Keratinocyte (primary cell): ENCODE results near the gene TMEM205. TPM values are rescaled to one million over a fixed set of nuclear protein-coding genes. Genes with fewer than 3 reads are reported as not detected.
A peak's percentile ranks its signal among the peaks of the same experiment; 100 is the strongest.

Experiments used
- DNase-seq: peaks from one replicate; pipeline ENCODE4 v3.0.0-alpha.2; 2011; ENCODE audit warnings: low read depth, missing footprints, low spot score
- FAIRE-seq: peaks from 2 replicates; lab custom pipeline; 2011; peaks lifted over from hg19 to GRCh38; lab: Jason Lieb, UNC
- H2AFZ ChIP-seq: 2 replicates; pipeline ENCODE4 v1.6.0; 2012; ENCODE audit warnings: low read length, control low read depth, inconsistent platforms; ENCODE audit not compliant: control insufficient read depth
- H3K27ac ChIP-seq: 2 replicates; pipeline ENCODE4 v1.5.1; 2011; ENCODE audit warnings: low read length; ENCODE audit not compliant: control insufficient read depth, insufficient read depth
- H3K27me3 ChIP-seq: 3 replicates; pipeline ENCODE4 v1.6.0; 2011; ENCODE audit warnings: low read length; ENCODE audit not compliant: control insufficient read depth, insufficient read depth; ENCODE audit errors: extremely low read depth
- H3K36me3 ChIP-seq, 2 experiments: 2 replicates in 1 of 2; 3 replicates in 1 of 2; pipeline ENCODE4 v1.5.1; 2011; ENCODE audit warnings: low read length in 2 of 2, mild to moderate bottlenecking in 1 of 2; ENCODE audit not compliant: control insufficient read depth in 2 of 2, insufficient read depth in 2 of 2; ENCODE audit errors: extremely low read depth in 1 of 2
- H3K4me1 ChIP-seq: 3 replicates; pipeline ENCODE4 v1.5.1; 2011; ENCODE audit warnings: low read length; ENCODE audit not compliant: control insufficient read depth, insufficient read depth; ENCODE audit errors: extremely low read depth
- H3K4me2 ChIP-seq: 3 replicates; pipeline ENCODE4 v1.6.0; 2011; ENCODE audit warnings: low read depth, low read length; ENCODE audit not compliant: control insufficient read depth, insufficient read depth; ENCODE audit errors: extremely low read depth
- H3K4me3 ChIP-seq, 3 experiments: fragments of 200-600 bp in 1 of 3; sonication (generic) in 1 of 3; 2 replicates in 2 of 3; 3 replicates in 1 of 3; pipeline ENCODE4 v1.5.1; 2011 to 2016; ENCODE audit warnings: low read length in 3 of 3, mild to moderate bottlenecking in 3 of 3, control low read depth in 2 of 3, inconsistent platforms in 1 of 3, low read depth in 1 of 3, mixed read lengths in 1 of 3, mixed run types in 1 of 3, moderate library complexity in 1 of 3; ENCODE audit not compliant: control insufficient read depth in 2 of 3, insufficient read depth in 2 of 3; ENCODE audit errors: extremely low read depth in 1 of 3
- H3K79me2 ChIP-seq: 2 replicates; pipeline ENCODE4 v1.6.0; 2012; ENCODE audit warnings: low read length; ENCODE audit not compliant: control insufficient read depth, insufficient read depth
- H3K9ac ChIP-seq: 3 replicates; pipeline ENCODE4 v1.6.0; 2011; ENCODE audit warnings: low read length; ENCODE audit not compliant: control insufficient read depth, insufficient read depth; ENCODE audit errors: extremely low read depth
- H3K9me1 ChIP-seq: 3 replicates; pipeline ENCODE4 v1.6.0; 2011; ENCODE audit warnings: low read length; ENCODE audit not compliant: control insufficient read depth, insufficient read depth; ENCODE audit errors: extremely low read depth
- H3K9me3 ChIP-seq: 2 replicates; pipeline ENCODE4 v1.5.1; 2012; ENCODE audit warnings: low read depth, low read length; ENCODE audit not compliant: control insufficient read depth
- H4K20me1 ChIP-seq: 3 replicates; pipeline ENCODE4 v1.6.0; 2011; ENCODE audit warnings: low read length; ENCODE audit not compliant: control insufficient read depth, insufficient read depth; ENCODE audit errors: extremely low read depth
- EZH2 ChIP-seq: IDR thresholded peaks from one replicate; pipeline ENCODE4 v1.6.1; 2012; ENCODE audit warnings: inconsistent platforms, mild to moderate bottlenecking, low read length, moderate library complexity
- dilution Hi-C: fragments of 300-500 bp; cut with MboI; formaldehyde crosslinking; loops from one replicate; pipeline ENCODE4 v1.7.0; 2020; ENCODE audit warnings: low sequenced_read_pairs; ENCODE audit not compliant: extremely low pct_ligation_motif_present
- polyA plus RNA-seq, 5 experiments: library from polyadenylated mRNA; depleted of rRNA in 3 of 5; stranded (reverse) in 3 of 5; stranded (forward) in 1 of 5; unstranded in 1 of 5; fragments of >200 nt; gene quantifications; 1 replicate in 1 of 5; 2 replicates in 3 of 5; 3 replicates in 1 of 5; pipeline versions ENCODE4 v1.2.1 to v1.2.3, GENCODE V29; 2011 to 2012; ENCODE audit warnings: missing spikeins in 2 of 5, low read depth in 1 of 5, low replicate concordance in 1 of 5
- TF ChIP-seq, protein P1 (sequence below), 3 experiments: IDR thresholded peaks in 1 of 3; conservative IDR thresholded peaks in 1 of 3; optimal IDR thresholded peaks in 1 of 3; 2 replicates in 2 of 3; 3 replicates in 1 of 3; pipeline versions ENCODE3 to v1.5.1; 2011; ENCODE audit warnings: low read length in 3 of 3, mild to moderate bottlenecking in 3 of 3, moderate library complexity in 2 of 3, control low read depth in 1 of 3, inconsistent platforms in 1 of 3; ENCODE audit not compliant: insufficient read depth in 2 of 3; ENCODE audit errors: extremely low read depth in 1 of 3

Gene TMEM205
- polyA plus RNA-seq, 1 donor (not counting 4 experiments of a cell fraction or from before 2014, with no cell fraction given), result 65.5 TPM

DNA sequence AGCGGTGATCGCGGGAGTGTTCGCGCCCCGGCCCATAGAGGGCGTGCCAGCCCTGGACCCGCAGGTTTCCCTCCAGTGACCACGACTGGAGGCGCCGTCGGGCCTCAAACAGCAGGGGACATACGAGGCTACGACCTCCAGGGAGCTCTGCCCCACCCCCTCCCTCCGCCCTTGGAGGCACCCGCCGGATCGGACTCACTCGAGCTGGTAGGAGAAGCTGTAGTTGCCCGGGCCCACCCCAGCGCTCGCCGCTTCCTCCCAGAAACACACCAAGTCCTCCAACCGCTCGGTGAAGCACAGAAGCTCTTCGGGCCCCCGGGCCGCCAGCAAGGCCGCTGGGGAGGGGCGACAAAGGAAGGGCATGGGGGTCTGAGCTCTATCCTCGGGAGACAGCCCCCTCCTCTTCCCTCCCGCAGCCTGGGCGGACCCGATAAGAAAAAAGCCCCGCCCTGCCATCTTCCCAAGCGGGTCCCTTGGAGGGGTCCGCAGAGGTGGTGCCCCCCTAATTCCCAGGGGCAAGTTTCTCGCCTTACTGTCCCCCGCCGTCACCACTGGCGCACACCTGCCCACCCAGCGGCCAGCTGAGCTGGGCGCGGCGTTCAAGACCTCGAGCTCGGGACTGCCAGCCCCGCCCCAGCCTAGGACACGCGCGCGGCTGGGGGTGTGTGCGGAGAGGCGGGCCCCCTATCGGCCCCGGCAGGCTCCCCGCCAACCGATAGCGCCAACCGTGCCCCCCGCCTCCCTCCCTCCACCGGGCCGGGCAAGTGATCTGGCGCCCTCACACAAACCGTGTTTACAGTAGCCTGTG, 37.0 kb upstream of the TMEM205 start:
- Histone ChIP-seq H3K27me3 (peaks cover 9% of the 10 kb centered on the region), H3K4me2 (peak overlapping the region; percentile 69), H3K4me3 (peak overlapping the region; percentile 5 to 37 (median 17)), H3K4me1 (peaks cover 30% of the 10 kb centered on the region), H3K9me3 (no peaks in the 10 kb centered on the region), H3K9ac (no peak overlapping the region), H3K79me2 (no peaks in the 10 kb centered on the region), H3K9me1 (peaks cover 4% of the 10 kb centered on the region), H2AFZ (peak overlapping the region; percentile 27), H4K20me1 (no peaks in the 10 kb centered on the region), H3K36me3 (no peaks in the 10 kb centered on the region), H3K27ac (no peak overlapping the region)
- FAIRE-seq (no peak), DNase-seq (no peak)
- TF ChIP-seq, protein P1, sequence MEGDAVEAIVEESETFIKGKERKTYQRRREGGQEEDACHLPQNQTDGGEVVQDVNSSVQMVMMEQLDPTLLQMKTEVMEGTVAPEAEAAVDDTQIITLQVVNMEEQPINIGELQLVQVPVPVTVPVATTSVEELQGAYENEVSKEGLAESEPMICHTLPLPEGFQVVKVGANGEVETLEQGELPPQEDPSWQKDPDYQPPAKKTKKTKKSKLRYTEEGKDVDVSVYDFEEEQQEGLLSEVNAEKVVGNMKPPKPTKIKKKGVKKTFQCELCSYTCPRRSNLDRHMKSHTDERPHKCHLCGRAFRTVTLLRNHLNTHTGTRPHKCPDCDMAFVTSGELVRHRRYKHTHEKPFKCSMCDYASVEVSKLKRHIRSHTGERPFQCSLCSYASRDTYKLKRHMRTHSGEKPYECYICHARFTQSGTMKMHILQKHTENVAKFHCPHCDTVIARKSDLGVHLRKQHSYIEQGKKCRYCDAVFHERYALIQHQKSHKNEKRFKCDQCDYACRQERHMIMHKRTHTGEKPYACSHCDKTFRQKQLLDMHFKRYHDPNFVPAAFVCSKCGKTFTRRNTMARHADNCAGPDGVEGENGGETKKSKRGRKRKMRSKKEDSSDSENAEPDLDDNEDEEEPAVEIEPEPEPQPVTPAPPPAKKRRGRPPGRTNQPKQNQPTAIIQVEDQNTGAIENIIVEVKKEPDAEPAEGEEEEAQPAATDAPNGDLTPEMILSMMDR (optimal IDR thresholded peaks at IDR 0.05 in 1 of 3, IDR thresholded peaks at IDR 0.05 in 1 of 3, conservative IDR thresholded peaks at IDR 0.05 in 1 of 3; ENCODE audit: extremely low read depth in 1 of 3, insufficient read depth in 2 of 3, low read length in 3 of 3), result peak; percentile 64 to 90 (median 90)
- no peak for TF ChIP-seq EZH2
- dilution Hi-C loops, result no loop called here

DNA sequence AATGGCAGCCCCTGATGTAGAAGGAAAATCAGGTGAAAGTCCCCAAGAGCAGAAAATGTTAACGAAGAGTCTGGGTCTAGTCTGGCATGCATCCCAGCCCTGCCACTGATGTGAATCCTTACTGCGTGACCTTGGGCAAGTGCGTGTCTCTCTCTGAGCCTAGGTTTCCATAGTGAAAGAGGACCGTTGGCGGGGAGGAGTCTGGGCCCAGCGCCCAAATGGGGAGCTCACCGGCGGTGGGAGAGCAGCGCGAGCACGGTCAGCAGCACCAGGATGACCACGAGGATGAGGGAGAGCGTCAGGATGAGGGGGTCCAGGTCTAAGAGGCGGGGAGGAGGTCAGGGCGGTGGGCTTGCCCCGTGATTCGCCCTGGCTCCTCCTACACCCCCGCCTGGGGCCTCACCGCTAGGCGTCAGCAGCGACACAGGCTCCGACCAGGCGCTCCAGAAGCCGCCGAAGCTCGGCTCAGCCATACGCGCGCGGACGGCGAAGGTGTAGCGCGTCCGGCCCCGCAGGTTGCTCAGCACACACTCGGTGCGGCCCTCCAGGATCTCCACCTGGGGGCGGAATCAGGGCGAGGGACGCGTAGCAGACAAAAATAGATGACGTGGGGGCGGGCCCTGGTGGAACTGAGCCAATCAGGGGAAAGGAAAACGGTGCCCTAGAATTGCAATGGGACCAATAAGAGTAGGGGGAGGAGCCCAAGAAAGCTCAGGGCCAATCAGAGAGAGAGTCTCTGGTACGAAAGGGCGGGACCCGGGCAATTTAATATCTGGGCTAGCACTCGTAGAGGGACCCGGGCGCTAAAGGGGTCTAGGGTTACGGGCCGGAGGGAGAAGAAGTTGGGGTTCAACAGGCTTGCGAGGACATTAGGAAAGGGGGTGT, 34.8 kb upstream of the TMEM205 start:
- H3K9me1 ChIP-seq, result peaks cover 7% of the 10 kb centered on the region
- peak; percentile 92 for DNase-seq
- H3K79me2 ChIP-seq, result no peaks in the 10 kb centered on the region
- peaks cover 46% of the 10 kb centered on the region for H3K4me1 ChIP-seq
- peaks cover 9% of the 10 kb centered on the region for H3K27me3 ChIP-seq
- H3K27ac ChIP-seq, result peak overlapping the region; percentile 90
- H3K36me3 ChIP-seq, result no peaks in the 10 kb centered on the region
- peak overlapping the region; percentile 97 for H3K4me2 ChIP-seq
- H3K9me3 ChIP-seq, result no peaks in the 10 kb centered on the region
- no peak for FAIRE-seq
- H4K20me1 ChIP-seq, result no peaks in the 10 kb centered on the region
- dilution Hi-C loops, result no loop called here
- no peak for TF ChIP-seq EZH2
- TF ChIP-seq, protein P1 (optimal IDR thresholded peaks at IDR 0.05 in 1 of 3, IDR thresholded peaks at IDR 0.05 in 1 of 3, conservative IDR thresholded peaks at IDR 0.05 in 1 of 3; ENCODE audit: extremely low read depth in 1 of 3, insufficient read depth in 2 of 3, low read length in 3 of 3), result peak; percentile 54 to 74 (median 63)
- peak overlapping the region; percentile 84 for H3K9ac ChIP-seq
- peak overlapping the region; percentile 98 for H2AFZ ChIP-seq
- peak overlapping the region; percentile 39 to 85 (median 74) for H3K4me3 ChIP-seq
